Measurements from ENCODE around the gene ADGRG6.

Gene ADGRG6

GRCh38 chr6:142409794-142410193 is 108.0 kb downstream of the ADGRG6 start:
- Histone ChIP-seq H3K36me3 (ENCODE audit: insufficient read depth, low read length) (no peaks in the 10 kb centered on the region), H3K27me3 (ENCODE audit: insufficient read depth, low read length) (no peaks in the 10 kb centered on the region), H2AFZ (ENCODE audit: low read length, unreplicated experiment) (no peak overlapping the region), H3K4me3 (ENCODE audit: low read depth, low read length) (no peak overlapping the region), H3K79me2 (ENCODE audit: control insufficient read depth, insufficient read depth, low read length, unreplicated experiment) (no peaks in the 10 kb centered on the region), H3K27ac (ENCODE audit: low read depth, low read length) (no peak overlapping the region), H3K4me1 (ENCODE audit: control insufficient read depth, insufficient read depth, low read length, unreplicated experiment) (peaks cover 27% of the 10 kb centered on the region)

GRCh38 chr6:142411145-142411544 is 109.3 kb downstream of the ADGRG6 start:
- no peaks in the 10 kb centered on the region for H3K27me3 ChIP-seq (ENCODE audit: insufficient read depth, low read length)

DNA sequence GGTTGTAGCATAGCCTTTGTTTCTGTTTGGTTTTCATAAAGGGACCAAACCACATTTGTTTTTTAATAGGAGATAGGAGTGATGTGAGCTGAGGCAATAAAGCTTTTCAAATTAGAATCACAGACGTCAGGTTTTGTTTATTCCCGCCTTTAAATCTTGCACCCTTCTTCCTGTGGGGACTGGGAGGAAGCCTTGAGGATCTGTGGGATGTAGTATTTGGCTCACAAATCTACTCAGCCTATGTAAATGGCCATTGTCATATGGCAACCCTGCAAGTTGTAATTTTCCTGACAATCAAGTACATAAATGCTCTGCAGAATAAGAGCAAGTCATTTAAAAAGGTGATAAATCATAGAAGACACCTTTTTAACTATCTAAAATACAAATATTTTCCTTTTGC is 110.4 kb downstream of the ADGRG6 start:
- H3K27me3 ChIP-seq (ENCODE audit: insufficient read depth, low read length): no peaks in the 10 kb centered on the region
- no peaks in the 10 kb centered on the region for H3K79me2 ChIP-seq (ENCODE audit: control insufficient read depth, insufficient read depth, low read length, unreplicated experiment)
- no peak overlapping the region for H3K4me3 ChIP-seq (ENCODE audit: low read depth, low read length)
- H2AFZ ChIP-seq (ENCODE audit: low read length, unreplicated experiment): no peak overlapping the region
- H3K36me3 ChIP-seq (ENCODE audit: insufficient read depth, low read length): no peaks in the 10 kb centered on the region
- peak overlapping the region; percentile 85; the same call in 1 of the 2 replicates for H3K27ac ChIP-seq (ENCODE audit: low read depth, low read length)
- H3K4me1 ChIP-seq (ENCODE audit: control insufficient read depth, insufficient read depth, low read length, unreplicated experiment): peaks cover 45% of the 10 kb centered on the region

More at GRCh38 chr6:142411145-142411544, 109.3 kb downstream of the ADGRG6 start:
- H3K27ac ChIP-seq (ENCODE audit: low read depth, low read length): no peak overlapping the region
- no peaks in the 10 kb centered on the region for H3K36me3 ChIP-seq (ENCODE audit: insufficient read depth, low read length)
- no peak overlapping the region for H2AFZ ChIP-seq (ENCODE audit: low read length, unreplicated experiment)
- no peak overlapping the region for H3K4me3 ChIP-seq (ENCODE audit: low read depth, low read length)
- H3K79me2 ChIP-seq (ENCODE audit: control insufficient read depth, insufficient read depth, low read length, unreplicated experiment): no peaks in the 10 kb centered on the region
- H3K4me1 ChIP-seq (ENCODE audit: control insufficient read depth, insufficient read depth, low read length, unreplicated experiment): peaks cover 34% of the 10 kb centered on the region

- Histone ChIP-seq H3K4me3 (ENCODE audit: low read depth, low read length) (no peak overlapping the region), H3K4me1 (ENCODE audit: control insufficient read depth, insufficient read depth, low read length, unreplicated experiment) (peaks cover 49% of the 10 kb centered on the region), H2AFZ (ENCODE audit: low read length, unreplicated experiment) (no peak overlapping the region), H3K27ac (ENCODE audit: low read depth, low read length) (peak overlapping the region; percentile 85), H3K79me2 (ENCODE audit: control insufficient read depth, insufficient read depth, low read length, unreplicated experiment) (no peaks in the 10 kb centered on the region), H3K36me3 (ENCODE audit: insufficient read depth, low read length) (no peaks in the 10 kb centered on the region), H3K27me3 (ENCODE audit: insufficient read depth, low read length) (no peaks in the 10 kb centered on the region)
Observed at GRCh38 chr6:142412658-142413057, 110.9 kb downstream of the ADGRG6 start.

DNA sequence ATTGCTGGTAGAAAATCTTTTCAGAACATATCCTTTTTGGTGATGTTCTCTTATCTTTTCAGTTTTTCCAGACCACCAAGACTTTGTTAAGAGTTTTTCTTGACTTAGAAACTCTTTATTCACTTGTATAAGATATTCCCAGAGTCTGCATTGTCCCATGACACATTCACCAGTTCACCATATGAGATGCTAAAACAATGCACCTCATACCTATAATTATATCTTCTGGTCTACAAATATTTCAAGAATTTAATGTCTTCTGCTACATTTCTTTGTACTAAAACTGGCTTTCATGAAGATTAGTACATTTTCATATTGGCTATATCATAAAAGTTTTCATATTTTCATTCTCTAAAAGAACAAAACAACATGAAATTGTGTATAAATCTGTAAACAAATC is 111.3 kb downstream of the ADGRG6 start:
- Histone ChIP-seq H3K4me1 (ENCODE audit: control insufficient read depth, insufficient read depth, low read length, unreplicated experiment) (peaks cover 49% of the 10 kb centered on the region), H3K27ac (ENCODE audit: low read depth, low read length) (peak overlapping the region; percentile 85), H3K36me3 (ENCODE audit: insufficient read depth, low read length) (no peaks in the 10 kb centered on the region), H3K27me3 (ENCODE audit: insufficient read depth, low read length) (no peaks in the 10 kb centered on the region), H2AFZ (ENCODE audit: low read length, unreplicated experiment) (no peak overlapping the region), H3K79me2 (ENCODE audit: control insufficient read depth, insufficient read depth, low read length, unreplicated experiment) (no peaks in the 10 kb centered on the region), H3K4me3 (ENCODE audit: low read depth, low read length) (peak overlapping the region; percentile 23; the same call in 1 of the 2 replicates)

- Histone ChIP-seq H3K4me1 (ENCODE audit: control insufficient read depth, insufficient read depth, low read length, unreplicated experiment) (peaks cover 49% of the 10 kb centered on the region), H3K27me3 (ENCODE audit: insufficient read depth, low read length) (no peaks in the 10 kb centered on the region), H3K36me3 (ENCODE audit: insufficient read depth, low read length) (no peaks in the 10 kb centered on the region), H3K79me2 (ENCODE audit: control insufficient read depth, insufficient read depth, low read length, unreplicated experiment) (no peaks in the 10 kb centered on the region), H3K27ac (ENCODE audit: low read depth, low read length) (peak overlapping the region; percentile 85), H3K4me3 (ENCODE audit: low read depth, low read length) (no peak overlapping the region), H2AFZ (ENCODE audit: low read length, unreplicated experiment) (no peak overlapping the region)
Observed at GRCh38 chr6:142414462-142415250, 112.8 kb downstream of the ADGRG6 start.

- Histone ChIP-seq H3K36me3 (ENCODE audit: insufficient read depth, low read length) (no peaks in the 10 kb centered on the region), H2AFZ (ENCODE audit: low read length, unreplicated experiment) (peak overlapping the region; percentile 11), H3K27ac (ENCODE audit: low read depth, low read length) (peak overlapping the region; percentile 76), H3K27me3 (ENCODE audit: insufficient read depth, low read length) (no peaks in the 10 kb centered on the region), H3K79me2 (ENCODE audit: control insufficient read depth, insufficient read depth, low read length, unreplicated experiment) (no peaks in the 10 kb centered on the region), H3K4me3 (ENCODE audit: low read depth, low read length) (no peak overlapping the region), H3K4me1 (ENCODE audit: control insufficient read depth, insufficient read depth, low read length, unreplicated experiment) (peaks cover 44% of the 10 kb centered on the region)
Observed at GRCh38 chr6:142416179-142416578, 114.4 kb downstream of the ADGRG6 start.

GRCh38 chr6:142416686-142417085 is 114.9 kb downstream of the ADGRG6 start:
- Histone ChIP-seq H3K4me1 (ENCODE audit: control insufficient read depth, insufficient read depth, low read length, unreplicated experiment) (peaks cover 44% of the 10 kb centered on the region), H3K79me2 (ENCODE audit: control insufficient read depth, insufficient read depth, low read length, unreplicated experiment) (no peaks in the 10 kb centered on the region), H3K27me3 (ENCODE audit: insufficient read depth, low read length) (no peaks in the 10 kb centered on the region), H3K36me3 (ENCODE audit: insufficient read depth, low read length) (no peaks in the 10 kb centered on the region), H2AFZ (ENCODE audit: low read length, unreplicated experiment) (peak overlapping the region; percentile 11), H3K27ac (ENCODE audit: low read depth, low read length) (peak overlapping the region; percentile 76), H3K4me3 (ENCODE audit: low read depth, low read length) (no peak overlapping the region)

GRCh38 chr6:142417331-142417750 is 115.5 kb downstream of the ADGRG6 start:
- H3K79me2 ChIP-seq (ENCODE audit: control insufficient read depth, insufficient read depth, low read length, unreplicated experiment): no peaks in the 10 kb centered on the region
- no peaks in the 10 kb centered on the region for H3K36me3 ChIP-seq (ENCODE audit: insufficient read depth, low read length)
- H3K27me3 ChIP-seq (ENCODE audit: insufficient read depth, low read length): no peaks in the 10 kb centered on the region
- peaks cover 40% of the 10 kb centered on the region for H3K4me1 ChIP-seq (ENCODE audit: control insufficient read depth, insufficient read depth, low read length, unreplicated experiment)
- H3K4me3 ChIP-seq (ENCODE audit: low read depth, low read length): no peak overlapping the region
- no peak overlapping the region for H2AFZ ChIP-seq (ENCODE audit: low read length, unreplicated experiment)
- peak overlapping the region; percentile 76 for H3K27ac ChIP-seq (ENCODE audit: low read depth, low read length)

DNA sequence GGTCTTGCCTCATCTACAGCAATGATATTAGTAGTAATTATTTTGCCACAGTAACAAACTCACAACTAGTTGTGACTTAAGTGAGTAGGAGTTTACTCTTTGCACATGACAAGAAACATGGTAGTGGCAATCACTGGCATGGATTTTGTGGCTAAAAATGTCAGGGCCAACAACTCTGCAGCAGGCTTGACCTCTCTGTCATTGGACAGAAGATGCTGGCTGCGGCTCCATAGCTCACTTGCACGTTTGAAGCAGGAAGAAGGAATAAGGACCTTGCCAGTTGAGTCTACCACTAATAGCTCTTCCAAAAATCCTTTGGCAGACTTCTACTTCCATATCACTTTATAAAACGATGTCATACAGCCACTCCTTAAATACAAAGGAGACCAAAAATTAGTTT is 117.3 kb downstream of the ADGRG6 start:
- no peak overlapping the region for H2AFZ ChIP-seq (ENCODE audit: low read length, unreplicated experiment)
- H3K27me3 ChIP-seq (ENCODE audit: insufficient read depth, low read length): no peaks in the 10 kb centered on the region
- no peak overlapping the region for H3K27ac ChIP-seq (ENCODE audit: low read depth, low read length)
- H3K79me2 ChIP-seq (ENCODE audit: control insufficient read depth, insufficient read depth, low read length, unreplicated experiment): no peaks in the 10 kb centered on the region
- peaks cover 26% of the 10 kb centered on the region for H3K4me1 ChIP-seq (ENCODE audit: control insufficient read depth, insufficient read depth, low read length, unreplicated experiment)
- H3K36me3 ChIP-seq (ENCODE audit: insufficient read depth, low read length): no peaks in the 10 kb centered on the region
- no peak overlapping the region for H3K4me3 ChIP-seq (ENCODE audit: low read depth, low read length)

- Histone ChIP-seq H2AFZ (ENCODE audit: low read length, unreplicated experiment) (no peak overlapping the region), H3K79me2 (ENCODE audit: control insufficient read depth, insufficient read depth, low read length, unreplicated experiment) (no peaks in the 10 kb centered on the region), H3K4me1 (ENCODE audit: control insufficient read depth, insufficient read depth, low read length, unreplicated experiment) (peaks cover 16% of the 10 kb centered on the region), H3K36me3 (ENCODE audit: insufficient read depth, low read length) (no peaks in the 10 kb centered on the region), H3K27ac (ENCODE audit: low read depth, low read length) (no peak overlapping the region), H3K4me3 (ENCODE audit: low read depth, low read length) (no peak overlapping the region), H3K27me3 (ENCODE audit: insufficient read depth, low read length) (no peaks in the 10 kb centered on the region)
Observed at GRCh38 chr6:142420802-142421201, 119.0 kb downstream of the ADGRG6 start.
